ENCODE measurements around the gene CTNNA3. TPM values are rescaled to one million over a fixed set of nuclear protein-coding genes. Genes with fewer than 3 reads are reported as not detected.

CTNNA3 gene
- total RNA-seq, 1 donor from 2014 or later = 0.30 TPM

DNA sequence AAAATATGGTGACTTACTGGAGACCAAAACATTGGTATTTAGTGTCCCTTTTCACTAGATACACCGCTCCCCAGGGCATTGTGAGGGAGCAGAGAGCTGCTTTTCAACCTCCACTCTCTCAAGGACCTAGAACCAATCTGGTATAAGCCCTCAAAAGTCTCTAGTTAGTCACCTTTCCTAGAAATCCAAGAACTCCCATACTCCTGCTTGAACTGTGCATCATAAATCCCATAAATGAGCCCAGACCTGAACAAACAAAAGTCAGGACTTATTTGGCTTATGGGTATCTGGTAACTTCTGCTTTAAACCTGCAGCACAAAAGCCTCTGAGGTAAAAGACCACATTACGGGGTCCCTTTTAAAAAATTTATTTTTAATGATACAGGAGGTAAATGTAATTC lies 1373.2 kb downstream of the CTNNA3 start:
- DNase-seq (ENCODE audit: extremely low spot score, unreplicated experiment) = no peak
- Mint-ChIP-seq H3K27me3 (ENCODE audit: unreplicated experiment) (no peaks in the 10 kb centered on the region), H3K4me3 (ENCODE audit: unreplicated experiment) (no peak overlapping the region), H3K4me1 (ENCODE audit: unreplicated experiment) (peaks cover 40% of the 10 kb centered on the region), H3K9me3 (ENCODE audit: unreplicated experiment) (no peaks in the 10 kb centered on the region), H3K36me3 (ENCODE audit: unreplicated experiment) (no peaks in the 10 kb centered on the region), H3K27ac (ENCODE audit: unreplicated experiment) (peak overlapping the region; percentile 83)
- TF ChIP-seq, protein P1, sequence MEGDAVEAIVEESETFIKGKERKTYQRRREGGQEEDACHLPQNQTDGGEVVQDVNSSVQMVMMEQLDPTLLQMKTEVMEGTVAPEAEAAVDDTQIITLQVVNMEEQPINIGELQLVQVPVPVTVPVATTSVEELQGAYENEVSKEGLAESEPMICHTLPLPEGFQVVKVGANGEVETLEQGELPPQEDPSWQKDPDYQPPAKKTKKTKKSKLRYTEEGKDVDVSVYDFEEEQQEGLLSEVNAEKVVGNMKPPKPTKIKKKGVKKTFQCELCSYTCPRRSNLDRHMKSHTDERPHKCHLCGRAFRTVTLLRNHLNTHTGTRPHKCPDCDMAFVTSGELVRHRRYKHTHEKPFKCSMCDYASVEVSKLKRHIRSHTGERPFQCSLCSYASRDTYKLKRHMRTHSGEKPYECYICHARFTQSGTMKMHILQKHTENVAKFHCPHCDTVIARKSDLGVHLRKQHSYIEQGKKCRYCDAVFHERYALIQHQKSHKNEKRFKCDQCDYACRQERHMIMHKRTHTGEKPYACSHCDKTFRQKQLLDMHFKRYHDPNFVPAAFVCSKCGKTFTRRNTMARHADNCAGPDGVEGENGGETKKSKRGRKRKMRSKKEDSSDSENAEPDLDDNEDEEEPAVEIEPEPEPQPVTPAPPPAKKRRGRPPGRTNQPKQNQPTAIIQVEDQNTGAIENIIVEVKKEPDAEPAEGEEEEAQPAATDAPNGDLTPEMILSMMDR (IDR thresholded peaks at IDR 0.05) = no peak

DNA sequence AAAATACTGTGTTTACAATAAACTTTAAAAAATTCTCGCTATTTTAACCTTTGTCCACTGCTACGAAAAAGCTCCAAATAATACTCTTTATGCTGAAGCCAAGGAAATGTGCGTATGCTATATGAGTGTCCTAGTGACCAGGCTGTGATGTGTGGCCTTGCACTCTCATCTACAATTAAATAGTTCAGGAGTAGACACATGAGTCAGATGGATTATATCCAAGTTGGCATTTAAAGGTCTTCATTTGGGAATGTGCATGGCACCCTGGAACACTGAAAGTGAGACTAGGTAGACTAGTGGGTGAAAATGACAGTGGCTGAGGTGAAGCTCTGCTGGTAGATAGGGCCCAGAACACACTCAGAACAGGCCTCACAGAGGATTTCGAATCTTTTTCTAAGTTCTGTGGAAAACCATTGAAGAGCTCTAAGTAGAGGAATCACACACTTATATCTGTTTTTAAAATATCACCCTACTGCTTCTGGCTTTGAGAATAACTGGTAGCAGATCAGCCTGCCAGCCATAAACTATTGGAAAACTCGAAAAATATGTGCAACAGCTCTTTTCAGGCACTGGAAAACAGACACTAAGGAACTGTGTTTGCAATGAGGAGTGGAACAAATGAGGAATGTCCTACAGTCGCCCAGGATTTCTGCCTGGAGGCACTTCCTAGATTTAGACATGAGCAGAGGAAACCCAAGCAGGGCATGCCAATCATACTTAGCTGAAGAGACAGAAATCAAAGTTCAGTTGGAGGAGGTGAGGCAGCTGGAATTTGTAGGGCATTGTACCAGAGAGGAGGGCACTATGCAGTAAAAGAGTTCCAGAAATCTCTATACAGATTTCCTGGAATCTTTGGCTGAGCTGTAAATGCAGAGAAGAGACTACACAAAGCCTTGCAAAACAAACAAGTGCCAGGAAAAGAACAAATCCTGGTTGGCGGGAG lies 1374.0 kb downstream of the CTNNA3 start:
- Mint-ChIP-seq H3K27me3 (ENCODE audit: unreplicated experiment) (no peaks in the 10 kb centered on the region), H3K36me3 (ENCODE audit: unreplicated experiment) (no peaks in the 10 kb centered on the region), H3K9me3 (ENCODE audit: unreplicated experiment) (no peaks in the 10 kb centered on the region), H3K4me3 (ENCODE audit: unreplicated experiment) (no peak overlapping the region), H3K27ac (ENCODE audit: unreplicated experiment) (peak overlapping the region; percentile 83), H3K4me1 (ENCODE audit: unreplicated experiment) (peaks cover 37% of the 10 kb centered on the region)
- no peak for DNase-seq (ENCODE audit: extremely low spot score, unreplicated experiment)
- TF ChIP-seq, protein P1 (IDR thresholded peaks at IDR 0.05) = no peak

DNA sequence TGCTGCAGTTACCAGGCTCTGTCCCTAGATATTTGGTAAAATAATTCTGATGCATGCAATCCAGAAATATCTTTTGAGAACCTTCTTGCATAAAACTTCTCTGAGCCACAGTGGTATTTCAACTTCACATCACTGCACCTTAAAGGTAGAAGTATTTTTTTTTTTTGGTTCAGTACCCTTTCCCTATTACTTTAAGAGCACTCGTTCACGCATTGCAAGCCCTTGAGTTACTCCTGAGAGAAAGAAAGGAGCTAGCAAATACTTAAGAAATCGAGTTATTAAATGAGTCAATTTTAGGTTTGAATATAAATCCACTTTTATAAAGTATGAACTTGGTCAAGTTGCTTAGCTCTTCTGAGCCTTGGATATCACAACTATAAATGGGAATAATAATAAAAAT lies 1377.2 kb downstream of the CTNNA3 start:
- H3K27me3 Mint-ChIP-seq (ENCODE audit: unreplicated experiment) = no peaks in the 10 kb centered on the region
- no peak overlapping the region for H3K4me3 Mint-ChIP-seq (ENCODE audit: unreplicated experiment)
- H3K27ac Mint-ChIP-seq (ENCODE audit: unreplicated experiment) = no peak overlapping the region
- DNase-seq (ENCODE audit: extremely low spot score, unreplicated experiment) = no peak
- TF ChIP-seq, protein P1 (IDR thresholded peaks at IDR 0.05) = no peak
- peaks cover 30% of the 10 kb centered on the region for H3K4me1 Mint-ChIP-seq (ENCODE audit: unreplicated experiment)
- H3K36me3 Mint-ChIP-seq (ENCODE audit: unreplicated experiment) = no peaks in the 10 kb centered on the region
- H3K9me3 Mint-ChIP-seq (ENCODE audit: unreplicated experiment) = no peaks in the 10 kb centered on the region

DNA sequence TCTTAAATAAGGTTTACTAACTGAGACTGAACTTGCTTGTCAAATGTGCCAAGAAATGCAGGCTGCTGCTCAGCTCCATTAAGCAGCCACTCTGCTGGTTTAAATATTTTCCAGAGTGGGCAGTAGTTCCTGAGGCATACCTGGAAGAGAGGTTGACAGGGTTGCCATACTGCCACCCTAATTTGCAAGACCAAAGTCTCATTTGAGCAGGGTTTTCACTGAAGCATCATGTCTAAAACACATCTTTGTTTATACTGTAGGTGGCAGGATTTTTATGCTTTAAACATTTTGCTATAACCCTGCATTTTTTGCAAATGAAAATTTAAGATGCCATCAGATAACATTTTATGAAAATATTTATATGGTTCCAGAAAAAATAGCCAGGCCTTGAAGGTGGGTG lies 1388.2 kb downstream of the CTNNA3 start:
- Mint-ChIP-seq H3K9me3 (ENCODE audit: unreplicated experiment) (no peaks in the 10 kb centered on the region), H3K4me1 (ENCODE audit: unreplicated experiment) (no peaks in the 10 kb centered on the region), H3K27ac (ENCODE audit: unreplicated experiment) (no peak overlapping the region), H3K27me3 (ENCODE audit: unreplicated experiment) (peaks cover 27% of the 10 kb centered on the region), H3K36me3 (ENCODE audit: unreplicated experiment) (no peaks in the 10 kb centered on the region), H3K4me3 (ENCODE audit: unreplicated experiment) (no peak overlapping the region)
- no peak for DNase-seq (ENCODE audit: extremely low spot score, unreplicated experiment)
- TF ChIP-seq, protein P1 (IDR thresholded peaks at IDR 0.05) = peak; percentile 62

DNA sequence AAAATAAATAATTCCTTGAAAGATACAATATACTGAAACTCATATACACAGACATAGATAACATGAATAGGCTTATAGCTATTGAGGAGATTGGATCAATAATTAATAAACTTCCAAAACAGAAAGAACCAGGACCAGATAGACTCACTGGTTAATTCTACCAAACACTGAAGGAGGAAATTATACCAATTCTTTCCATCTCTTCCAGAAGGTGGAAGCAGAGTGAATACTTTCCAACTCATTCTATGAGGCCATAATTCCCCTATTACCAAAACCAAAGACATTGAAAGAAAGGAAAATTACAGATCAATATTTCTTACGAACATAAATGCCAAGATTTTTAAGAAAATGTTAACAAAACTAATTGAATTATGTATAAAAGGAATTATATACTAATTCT lies 1394.9 kb downstream of the CTNNA3 start:
- no peaks in the 10 kb centered on the region for H3K9me3 Mint-ChIP-seq (ENCODE audit: unreplicated experiment)
- DNase-seq (ENCODE audit: extremely low spot score, unreplicated experiment) = no peak
- TF ChIP-seq, protein P1 (IDR thresholded peaks at IDR 0.05) = peak; percentile 31
- H3K4me3 Mint-ChIP-seq (ENCODE audit: unreplicated experiment) = no peak overlapping the region
- no peak overlapping the region for H3K27ac Mint-ChIP-seq (ENCODE audit: unreplicated experiment)
- no peaks in the 10 kb centered on the region for H3K4me1 Mint-ChIP-seq (ENCODE audit: unreplicated experiment)
- no peaks in the 10 kb centered on the region for H3K36me3 Mint-ChIP-seq (ENCODE audit: unreplicated experiment)
- peaks cover 33% of the 10 kb centered on the region for H3K27me3 Mint-ChIP-seq (ENCODE audit: unreplicated experiment)
